GM12878 (cell line): ENCODE data around the gene BNC2. TPM values are rescaled to one million over a fixed set of nuclear protein-coding genes. Genes with fewer than 3 reads are reported as not detected.
"Not testable (repeated sequence)": the region's sequence is repeated elsewhere in the genome, so short reads cannot be mapped to it uniquely, and the experiment has no call there.

Experiments used
- ATAC-seq: fragments of 200-7000 bp; cut with Tn5 transposase; 3 replicates; pipeline ENCODE4 v1.9.1; 2020; ENCODE audit warnings: mild to moderate bottlenecking, moderate library complexity
- BruUV-seq: library from RNA; stranded (reverse); fragments of 400-500 nt; replicated peaks from 2 replicates; lab custom pipeline; 2021; lab: Mats Ljungman, UMichigan
- CTCF ChIA-PET: fragments of 300-600 bp; sonication (Branson Sonifier 250); formaldehyde crosslinking; extraction: SDS; loops from one replicate; lab custom pipeline; 2021; ENCODE audit warnings: inconsistent platforms; lab: Yijun Ruan, JAX
- POLR2A ChIA-PET: fragments of 350-600 bp; formaldehyde crosslinking; extraction: SDS; loops from one replicate; lab custom pipeline; 2021; ENCODE audit warnings: inconsistent platforms; lab: Charles Lee
- RAD21 ChIA-PET: fragments of 300-600 bp; sonication (Branson Sonifier 250); formaldehyde crosslinking; loops from one replicate; lab custom pipeline; 2023; ENCODE audit warnings: antibody characterized with exemption; ENCODE audit not compliant: unreplicated experiment; lab: Charles Lee
- SMC1A ChIA-PET: fragments of 300-600 bp; sonication (Branson Sonifier 250); formaldehyde crosslinking; loops from one replicate; lab custom pipeline; 2023; ENCODE audit not compliant: unreplicated experiment, uncharacterized antibody; lab: Charles Lee
- DNase-seq: peaks from one replicate; pipeline ENCODE4 v3.0.0-alpha.2; 2011; ENCODE audit warnings: low read depth, low spot score
- FAIRE-seq: peaks from 3 replicates; lab custom pipeline; 2011; peaks lifted over from hg19 to GRCh38; lab: Jason Lieb, UNC
- H2AFZ ChIP-seq: 2 replicates; pipeline ENCODE4 v1.6.0; 2011; ENCODE audit warnings: low read depth, low read length, control low read depth; ENCODE audit not compliant: control insufficient read depth
- H3K27ac ChIP-seq: 2 replicates; pipeline ENCODE4 v1.5.1; 2011; ENCODE audit warnings: control low read depth; ENCODE audit not compliant: control insufficient read depth, insufficient read depth
- H3K27me3 ChIP-seq, 2 experiments: replicated peaks in 1 of 2; 2 replicates each; pipeline versions ENCODE4 v1.6.0 to v1.6.1; 2011; ENCODE audit warnings: low read length in 1 of 2; ENCODE audit not compliant: control insufficient read depth in 2 of 2, insufficient read depth in 2 of 2
- H3K36me3 ChIP-seq, 2 experiments: 2 replicates each; pipeline ENCODE4 v1.5.1; 2011; ENCODE audit warnings: low read length in 1 of 2; ENCODE audit not compliant: control insufficient read depth in 2 of 2, insufficient read depth in 2 of 2
- H3K4me1 ChIP-seq: 2 replicates; pipeline ENCODE4 v1.6.1; 2011; ENCODE audit warnings: mild to moderate bottlenecking, low read length, moderate library complexity, mixed read lengths; ENCODE audit not compliant: control insufficient read depth, insufficient read depth
- H3K4me2 ChIP-seq: 2 replicates; pipeline ENCODE4 v1.6.0; 2011; ENCODE audit warnings: control low read depth; ENCODE audit not compliant: control insufficient read depth, insufficient read depth
- H3K4me3 ChIP-seq: fragments of 200-600 bp; sonication (generic); 2 replicates; pipeline ENCODE4 v1.5.1; 2016
- H3K79me2 ChIP-seq: 2 replicates; pipeline ENCODE4 v1.6.0; 2011; ENCODE audit warnings: low read length; ENCODE audit not compliant: control insufficient read depth, insufficient read depth
- H3K9ac ChIP-seq: 2 replicates; pipeline ENCODE4 v1.8.0; 2011; ENCODE audit warnings: low read length, control low read depth, mixed read lengths; ENCODE audit not compliant: control insufficient read depth, insufficient read depth
- H3K9me3 ChIP-seq: replicated peaks from 3 replicates; pipeline ENCODE4 v1.5.1; 2011; ENCODE audit warnings: mild to moderate bottlenecking, low read length; ENCODE audit not compliant: control insufficient read depth, insufficient read depth
- H4K20me1 ChIP-seq: 2 replicates; pipeline ENCODE4 v1.6.0; 2011; ENCODE audit not compliant: control insufficient read depth, insufficient read depth
- BRCA1 ChIP-seq: IDR thresholded peaks from 2 replicates; pipeline ENCODE4 v1.6.1; 2011; ENCODE audit warnings: low read depth, low read length, improper control_type of control experiment
- E2F8 ChIP-seq: fragments of 450-650 bp; IDR thresholded peaks from 2 replicates; pipeline ENCODE4 v1.6.1; 2018; ENCODE audit warnings: mild to moderate bottlenecking, low read depth, moderate library complexity; ENCODE audit not compliant: partially characterized antibody
- HDAC6 ChIP-seq: fragments of 200-600 bp; sonication (generic); IDR thresholded peaks from one replicate; pipeline ENCODE4 v1.8.0; 2017; ENCODE audit warnings: antibody characterized with exemption; ENCODE audit not compliant: unreplicated experiment
- JUND ChIP-seq: IDR thresholded peaks from 2 replicates; pipeline ENCODE4 v1.6.1; 2012; ENCODE audit warnings: low read depth, mild to moderate bottlenecking, low read length, improper control_type of control experiment, moderate library complexity
- NFYB ChIP-seq: IDR thresholded peaks from 2 replicates; pipeline ENCODE4 v1.6.1; 2011; ENCODE audit warnings: low read depth, mild to moderate bottlenecking, low read length, improper control_type of control experiment, moderate library complexity; ENCODE audit not compliant: insufficient read depth
- PRDM15 ChIP-seq: fragments of 450-650 bp; formaldehyde crosslinking; IDR thresholded peaks from 2 replicates; pipeline ENCODE4 v1.4.0; 2020; ENCODE audit warnings: mild to moderate bottlenecking, moderate library complexity
- RAD51 ChIP-seq: fragments of 450-650 bp; IDR thresholded peaks from 2 replicates; pipeline ENCODE4 v1.6.1; 2016; ENCODE audit warnings: moderate library complexity, mild to moderate bottlenecking, inconsistent platforms
- RCOR1 ChIP-seq: conservative IDR thresholded peaks from 2 replicates; pipeline ENCODE4 v1.6.1; 2012; ENCODE audit warnings: low read depth, low read length, improper control_type of control experiment
- STAT3 ChIP-seq: IDR thresholded peaks from 2 replicates; pipeline ENCODE4 v1.6.1; 2011; ENCODE audit warnings: low read depth, low read length, improper control_type of control experiment
- TARDBP ChIP-seq: IDR thresholded peaks from 2 replicates; pipeline ENCODE4 v1.6.1; 2016; ENCODE audit warnings: borderline replicate concordance
- ZNF24 ChIP-seq: fragments of 450-650 bp; IDR thresholded peaks from 2 replicates; pipeline ENCODE4 v1.6.1; 2017; ENCODE audit warnings: antibody characterized with exemption, mild to moderate bottlenecking
- ZNF384 ChIP-seq: IDR thresholded peaks from 2 replicates; pipeline ENCODE4 v1.6.1; 2012; ENCODE audit warnings: low read depth, mild to moderate bottlenecking, low read length, improper control_type of control experiment, borderline replicate concordance
- ZSCAN29 ChIP-seq: fragments of 450-650 bp; IDR thresholded peaks from 2 replicates; pipeline ENCODE4 v1.6.1; 2017; ENCODE audit warnings: mild to moderate bottlenecking, moderate library complexity
- WGBS: methylation state at CpG from one replicate; pipeline ENCODE4 v1.1.6; 2016; ENCODE audit warnings: low lambda C conversion rate; ENCODE audit not compliant: insufficient replicate concordance, insufficient coverage; ENCODE audit errors: missing lambda C conversion rate; 5-methylcytosine and 5-hydroxymethylcytosine counted together
- in situ Hi-C: fragments of 300-500 bp; cut with MboI; formaldehyde crosslinking; loops from 9 replicates; pipeline ENCODE4 v1.14.3; 2018; ENCODE audit warnings: mixed read lengths
- intact Hi-C: fragments of 100-400 bp; cut with micrococcal nuclease; formaldehyde crosslinking; loops from one replicate; pipeline ENCODE4 v1.14.2; 2022; ENCODE audit not compliant: unreplicated experiment
- polyA plus RNA-seq, 11 experiments: library from polyadenylated mRNA; depleted of rRNA in 4 of 11; unstranded in 6 of 11; stranded (reverse) in 5 of 11; fragments of >200 nt; fragmentation: Nextera tagmentation in 4 of 11; fragmentation: Illumina TruSeq in 1 of 11; extraction: Ambion mirVana in 4 of 11; extraction: Trizol in 1 of 11; gene quantifications; 1 replicate in 1 of 11; 2 replicates in 10 of 11; pipeline versions ENCODE4 v1.2.1 to v1.2.3, GENCODE V29; 2011 to 2016; ENCODE audit warnings: inconsistent platforms in 2 of 11, missing spikeins in 2 of 11, low read depth in 1 of 11
- total RNA-seq, 4 experiments: library from RNA; depleted of rRNA in 3 of 4; stranded (reverse); fragments of >200 nt in 3 of 4; fragmentation: Illumina TruSeq in 1 of 4; extraction: Trizol in 1 of 4; gene quantifications; 2 replicates each; pipeline versions ENCODE4 v1.2.1 to v1.2.3, GENCODE V29; 2013 to 2021

Gene BNC2
- total and polyA plus RNA-seq, 10 of the 15 experiments (the other 5 are each of a cell fraction or from before 2014, with no cell fraction given), result 0.05 to 14.5 (median 0.26) TPM

- H3K4me2 ChIP-seq, H3K4me3 ChIP-seq, POLR2A ChIA-PET, H3K79me2 ChIP-seq, H3K9me3 ChIP-seq, H3K36me3 ChIP-seq, ATAC-seq, H3K27ac ChIP-seq, intact Hi-C loops, DNase-seq, in situ Hi-C loops, H3K4me1 ChIP-seq, H3K27me3 ChIP-seq, H2AFZ ChIP-seq, SMC1A ChIA-PET, H4K20me1 ChIP-seq, H3K9ac ChIP-seq, BruUV-seq, RAD21 ChIA-PET, FAIRE-seq, CTCF ChIA-PET: not testable (repeated sequence)
- WGBS, result 77% methylated on average over 6 of the region's 6 CpGs
- TF ChIP-seq NFYB, result peak; percentile 59; the same call in 1 of the 2 replicates
Measured at GRCh38 chr9:16882440-16882839, 12.0 kb upstream of the BNC2 start.

- SMC1A ChIA-PET, result no interaction called here
- TF ChIP-seq ZNF384, result no peak
- TF ChIP-seq JUND, result no peak
- TF ChIP-seq RCOR1, result no peak
- TF ChIP-seq ZSCAN29, result no peak
- no peak for TF ChIP-seq STAT3
- no peak for TF ChIP-seq E2F8
- no peak for TF ChIP-seq ZNF24
- TF ChIP-seq BRCA1, result no peak
- TF ChIP-seq TARDBP, result no peak
- TF ChIP-seq PRDM15 (CRISPR knock-in tag), result no peak
- TF ChIP-seq HDAC6, result no peak
- no peak for TF ChIP-seq RAD51
Measured at GRCh38 chr9:16879416-16879815, 8.9 kb upstream of the BNC2 start.

More at GRCh38 chr9:16879416-16879815, 8.9 kb upstream of the BNC2 start:
- Histone ChIP-seq H2AFZ (no peak overlapping the region), H3K9ac (no peak overlapping the region), H3K9me3 (no peaks in the 10 kb centered on the region), H3K4me1 (no peaks in the 10 kb centered on the region), H4K20me1 (no peaks in the 10 kb centered on the region), H3K4me2 (no peak overlapping the region), H3K79me2 (no peaks in the 10 kb centered on the region), H3K27ac (no peak overlapping the region), H3K36me3 (no peaks in the 10 kb centered on the region), H3K4me3 (no peak overlapping the region), H3K27me3 (no peaks in the 10 kb centered on the region)
- ATAC-seq (peak; percentile 73), FAIRE-seq (no peak), DNase-seq (no peak)
- 9% methylated on average over 2 of the region's 2 CpGs for WGBS
- no TSS peak for BruUV-seq
- ChIA-PET POLR2A (no interaction called here), RAD21 (no interaction called here), CTCF (no interaction called here)
- in situ Hi-C loops, result no loop called here
- intact Hi-C loops, result no loop called here
